HFF-Myc (cell line): Measurements from ENCODE around the gene TAL2.

Experiments
- DNase-seq: peaks from one replicate; pipeline ENCODE4 v3.0.0-alpha.2; 2011; ENCODE audit warnings: low read depth; ENCODE audit errors: extremely low read depth
- H3K4me3 ChIP-seq: replicated peaks from 2 replicates; pipeline ENCODE4 v1.5.1; 2011; ENCODE audit warnings: low read depth, mild to moderate bottlenecking, control low read depth, low read length
- CTCF ChIP-seq: IDR thresholded peaks from 2 replicates; pipeline ENCODE4 v1.5.1; 2012; ENCODE audit warnings: mild to moderate bottlenecking, low read depth, low read length, control low read depth; ENCODE audit errors: missing control alignments

The TAL2 gene

GRCh38 chr9:105662184-105663104 lies at the start of gene TAL2:
Gene TAL2 (plus strand): TSS chr9:105662457. CDS start chr9:105662497, 40 bp downstream.
- H3K4me3 ChIP-seq: no peak within 1 kb of the TSS
- no peak for DNase-seq
- no peak for TF ChIP-seq CTCF

GRCh38 chr9:105621001-105621400 lies 41.3 kb upstream of the TAL2 start:
- DNase-seq: no peak
- H3K4me3 ChIP-seq: no peak overlapping the region
- TF ChIP-seq CTCF: no peak

- no peak for TF ChIP-seq CTCF
- H3K4me3 ChIP-seq: no peak overlapping the region
- no peak for DNase-seq
These were observed 37.2 kb upstream of the TAL2 start for GRCh38 chr9:105625088-105625487.

GRCh38 chr9:105632807-105633206 lies 29.4 kb upstream of the TAL2 start:
- DNase-seq: no peak
- no peak for TF ChIP-seq CTCF
- no peak overlapping the region for H3K4me3 ChIP-seq

- no peak for TF ChIP-seq CTCF
- DNase-seq: no peak
- H3K4me3 ChIP-seq: no peak overlapping the region
These were observed 28.8 kb upstream of the TAL2 start for GRCh38 chr9:105633411-105633810.

GRCh38 chr9:105636331-105636730 lies 25.9 kb upstream of the TAL2 start:
- no peak for TF ChIP-seq CTCF
- no peak overlapping the region for H3K4me3 ChIP-seq
- DNase-seq: no peak
